GM23248 (cell line): ENCODE data around the gene AXIN1. TPM values are rescaled to one million over a fixed set of nuclear protein-coding genes. Genes with fewer than 3 reads are reported as not detected.

Experiments used
- DNase-seq: peaks from one replicate; pipeline ENCODE4 v3.0.0-alpha.2; 2015
- H2AFZ ChIP-seq: fragments of 200-600 bp; sonication (generic); 2 replicates; pipeline ENCODE4 v1.6.1; 2016; ENCODE audit warnings: antibody characterized with exemption
- H3F3A ChIP-seq: fragments of 200-600 bp; sonication (generic); 2 replicates; pipeline ENCODE4 v1.6.1; 2016; ENCODE audit warnings: mild to moderate bottlenecking, antibody characterized with exemption, mixed run types; ENCODE audit not compliant: insufficient read depth
- H3K27ac ChIP-seq: fragments of 200-600 bp; sonication (generic); 2 replicates; pipeline ENCODE4 v1.5.1; 2016; ENCODE audit warnings: mild to moderate bottlenecking
- H3K27me3 ChIP-seq: fragments of 200-600 bp; sonication (generic); replicated peaks from 2 replicates; pipeline ENCODE4 v1.6.1; 2016; ENCODE audit warnings: mild to moderate bottlenecking; ENCODE audit not compliant: insufficient read depth
- H3K36me3 ChIP-seq: fragments of 200-600 bp; sonication (generic); 2 replicates; pipeline ENCODE4 v1.6.1; 2016; ENCODE audit warnings: low read depth, mild to moderate bottlenecking
- H3K4me1 ChIP-seq: fragments of 200-600 bp; sonication (generic); 2 replicates; pipeline ENCODE4 v1.6.1; 2016; ENCODE audit warnings: mild to moderate bottlenecking; ENCODE audit not compliant: insufficient read depth
- H3K4me2 ChIP-seq: fragments of 200-600 bp; sonication (generic); one replicate; pipeline ENCODE4 v1.6.1; 2016; ENCODE audit warnings: mild to moderate bottlenecking; ENCODE audit not compliant: unreplicated experiment
- H3K4me3 ChIP-seq: fragments of 200-600 bp; sonication (generic); 2 replicates; pipeline ENCODE4 v1.5.1; 2016; ENCODE audit warnings: mild to moderate bottlenecking
- H3K79me2 ChIP-seq: fragments of 200-600 bp; sonication (generic); 2 replicates; pipeline ENCODE4 v1.6.1; 2016; ENCODE audit warnings: mild to moderate bottlenecking; ENCODE audit not compliant: insufficient read depth
- H3K9ac ChIP-seq: fragments of 200-600 bp; sonication (generic); 2 replicates; pipeline ENCODE4 v1.6.1; 2016; ENCODE audit warnings: mild to moderate bottlenecking
- H3K9me2 ChIP-seq: fragments of 200-600 bp; sonication (generic); 2 replicates; pipeline ENCODE4 v1.6.1; 2016; ENCODE audit warnings: mixed run types, mild to moderate bottlenecking, moderate library complexity; ENCODE audit not compliant: insufficient read depth
- H3K9me3 ChIP-seq: fragments of 200-600 bp; sonication (generic); one replicate; pipeline ENCODE4 v1.6.1; 2017; ENCODE audit warnings: low read depth
- H4K20me1 ChIP-seq: fragments of 200-600 bp; sonication (generic); 2 replicates; pipeline ENCODE4 v1.6.0; 2016; ENCODE audit not compliant: insufficient read depth
- EZH2 ChIP-seq: fragments of 200-600 bp; sonication (generic); IDR thresholded peaks from 2 replicates; pipeline ENCODE4 v1.6.1; 2018; ENCODE audit warnings: antibody characterized with exemption, mild to moderate bottlenecking; ENCODE audit not compliant: insufficient read depth, poor library complexity, severe bottlenecking
- EZH2phosphoT487 ChIP-seq: fragments of 200-600 bp; sonication (generic); IDR thresholded peaks from 2 replicates; pipeline ENCODE4 v1.6.1; 2018; ENCODE audit warnings: antibody characterized with exemption, moderate library complexity, mild to moderate bottlenecking, low read depth; ENCODE audit not compliant: insufficient read depth
- WGBS, 2 experiments: methylation state at CpG; one replicate each; pipeline ENCODE4 v1.1.6; 2015 to 2017; ENCODE audit warnings: low lambda C conversion rate in 2 of 2, low coverage in 1 of 2; ENCODE audit errors: missing lambda C conversion rate in 2 of 2; 5-methylcytosine and 5-hydroxymethylcytosine counted together
- in situ Hi-C: fragments of 300-500 bp; cut with MboI; formaldehyde crosslinking; loops from 2 replicates; pipeline ENCODE4 v1.15.0; 2020
- polyA plus RNA-seq: library from polyadenylated mRNA; unstranded; fragments of >200 nt; fragmentation: Nextera tagmentation; extraction: Ambion mirVana; gene quantifications from 2 replicates; pipeline ENCODE4 v1.2.1, GENCODE V29; 2016
- total RNA-seq: library from RNA; depleted of rRNA; stranded (reverse); fragments of >200 nt; shearing (Covaris generic); gene quantifications from 2 replicates; pipeline ENCODE4 v1.2.3, GENCODE V29; 2014

Gene AXIN1
- total and polyA plus RNA-seq, 2 experiments from 2014 or later, result 3.3 to 27.1 TPM

DNA sequence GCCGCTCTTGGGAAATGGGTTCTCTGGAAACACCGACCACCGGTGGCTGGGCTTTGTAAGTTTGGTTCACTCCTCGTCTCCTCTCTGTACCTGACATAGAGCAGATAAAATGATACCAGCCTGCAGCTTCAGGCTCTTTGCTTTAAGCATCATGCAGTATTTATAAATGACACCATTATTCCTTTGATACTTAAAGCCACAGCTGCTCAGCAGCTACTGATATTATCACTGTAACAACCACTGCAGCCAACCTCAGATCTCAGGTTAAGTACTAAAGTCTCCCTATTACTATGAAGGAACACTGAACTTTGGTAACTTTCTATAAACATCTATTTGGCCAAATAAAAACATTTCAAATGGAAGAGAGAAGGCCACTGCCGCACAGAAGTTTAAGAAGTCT lies 34.9 kb downstream of the AXIN1 start:
- H3K27ac ChIP-seq, result no peak overlapping the region
- no peaks in the 10 kb centered on the region for H3K9me3 ChIP-seq
- in situ Hi-C loops, result no loop called here
- peaks cover 7% of the 10 kb centered on the region; the same call in 1 of the 2 replicates for H3F3A ChIP-seq
- H3K36me3 ChIP-seq, result no peaks in the 10 kb centered on the region
- DNase-seq, result no peak
- H3K4me2 ChIP-seq, result no peak overlapping the region
- no peaks in the 10 kb centered on the region for H3K27me3 ChIP-seq
- peaks cover 8% of the 10 kb centered on the region for H4K20me1 ChIP-seq
- TF ChIP-seq EZH2phosphoT487, result no peak
- TF ChIP-seq EZH2, result no peak
- no peaks in the 10 kb centered on the region for H3K4me1 ChIP-seq
- H3K79me2 ChIP-seq, result peaks cover 85% of the 10 kb centered on the region
- no peaks in the 10 kb centered on the region for H3K9me2 ChIP-seq
- H3K9ac ChIP-seq, result no peak overlapping the region
- no peak overlapping the region for H2AFZ ChIP-seq
- WGBS, 2 experiments, result 97 to 98% methylated on average over 5 of the region's 5 CpGs
- H3K4me3 ChIP-seq, result no peak overlapping the region

DNA sequence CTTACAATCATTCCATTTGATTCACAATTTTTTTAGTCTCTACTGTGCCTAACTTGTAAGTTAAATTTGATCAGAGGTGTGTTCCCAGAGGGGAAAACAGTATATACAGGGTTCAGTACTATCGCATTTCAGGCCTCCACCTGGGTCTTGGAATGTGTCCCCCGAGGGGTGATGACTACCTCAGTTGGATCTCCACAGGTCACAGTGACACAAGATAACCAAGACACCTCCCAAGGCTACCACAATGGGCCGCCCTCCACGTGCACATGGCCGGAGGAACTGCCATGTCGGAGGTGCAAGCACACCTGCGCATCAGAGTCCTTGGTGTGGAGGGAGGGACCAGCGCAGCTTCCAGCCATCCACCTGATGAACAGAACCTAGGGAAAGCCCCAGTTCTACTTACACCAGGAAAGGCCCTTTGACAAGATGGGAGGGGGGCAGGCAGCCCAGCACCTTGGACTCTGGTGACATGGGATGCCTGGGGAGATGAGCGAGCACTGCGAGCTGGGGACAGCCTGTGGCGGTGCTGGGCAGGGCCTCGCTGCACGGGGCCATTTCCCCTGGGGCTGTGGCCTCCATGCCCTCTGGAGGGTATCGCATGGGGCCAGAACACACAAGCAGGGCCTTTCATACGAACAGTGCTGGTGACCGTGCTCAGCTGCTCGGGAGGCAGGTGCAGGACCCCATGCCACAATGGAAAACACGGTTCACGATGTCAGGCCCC lies 35.6 kb downstream of the AXIN1 start:
- peaks cover 78% of the 10 kb centered on the region for H3K79me2 ChIP-seq
- H3K9me2 ChIP-seq, result no peaks in the 10 kb centered on the region
- H3K27ac ChIP-seq, result no peak overlapping the region
- no peaks in the 10 kb centered on the region for H3K9me3 ChIP-seq
- no peaks in the 10 kb centered on the region for H3K4me1 ChIP-seq
- H3K9ac ChIP-seq, result no peak overlapping the region
- in situ Hi-C loops, result no loop called here
- no peak for TF ChIP-seq EZH2phosphoT487
- peaks cover 8% of the 10 kb centered on the region for H4K20me1 ChIP-seq
- no peak for DNase-seq
- no peaks in the 10 kb centered on the region for H3K27me3 ChIP-seq
- peaks cover 7% of the 10 kb centered on the region; the same call in 1 of the 2 replicates for H3F3A ChIP-seq
- H3K4me3 ChIP-seq, result no peak overlapping the region
- H2AFZ ChIP-seq, result no peak overlapping the region
- no peak overlapping the region for H3K4me2 ChIP-seq
- 90% methylated on average over 19 of the region's 19 CpGs for WGBS, 2 experiments
- H3K36me3 ChIP-seq, result 0 out of 2 replicates have a peak, but pooled peaks cover 4% of the 10 kb centered on the region

DNA sequence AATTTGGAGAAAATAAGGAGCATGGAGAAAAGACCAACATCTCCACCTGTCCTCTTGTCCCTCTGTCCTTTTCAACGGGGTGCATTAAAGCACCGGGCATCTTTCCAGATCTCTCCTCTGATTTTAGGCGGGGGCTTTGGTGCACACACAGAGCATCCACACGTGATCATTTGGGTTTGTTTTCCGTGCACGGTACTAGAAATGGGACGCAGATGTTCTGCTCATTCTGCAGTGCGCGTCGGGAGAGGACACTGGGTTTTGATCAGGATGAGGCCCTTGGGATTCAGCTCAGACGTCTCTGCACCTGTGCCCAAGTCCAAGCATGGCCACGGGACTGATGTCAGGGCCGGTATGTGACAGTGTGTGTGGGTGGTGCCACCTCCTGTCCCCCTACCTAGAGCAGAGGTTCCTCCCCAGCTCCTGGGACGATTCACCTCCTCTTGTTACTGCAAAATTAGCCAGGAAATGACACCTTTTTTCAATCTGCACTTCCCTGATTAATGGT lies 37.7 kb downstream of the AXIN1 start:
- H3K36me3 ChIP-seq, result 0 out of 2 replicates have a peak, but pooled peaks cover 6% of the 10 kb centered on the region
- H3K9me2 ChIP-seq, result no peaks in the 10 kb centered on the region
- no peak overlapping the region for H3K27ac ChIP-seq
- no peak overlapping the region for H3K4me2 ChIP-seq
- H3F3A ChIP-seq, result no peaks in the 10 kb centered on the region
- no peak overlapping the region for H3K4me3 ChIP-seq
- no peaks in the 10 kb centered on the region for H4K20me1 ChIP-seq
- no peak overlapping the region for H3K9ac ChIP-seq
- no peaks in the 10 kb centered on the region for H3K4me1 ChIP-seq
- in situ Hi-C loops, result no loop called here
- no peaks in the 10 kb centered on the region for H3K9me3 ChIP-seq
- H3K79me2 ChIP-seq, result peaks cover 57% of the 10 kb centered on the region
- H2AFZ ChIP-seq, result no peak overlapping the region
- no peak for DNase-seq
- no peak for TF ChIP-seq EZH2
- TF ChIP-seq EZH2phosphoT487, result no peak
- H3K27me3 ChIP-seq, result no peaks in the 10 kb centered on the region
- 31 to 33% methylated on average over 14 of the region's 14 CpGs for WGBS, 2 experiments

DNA sequence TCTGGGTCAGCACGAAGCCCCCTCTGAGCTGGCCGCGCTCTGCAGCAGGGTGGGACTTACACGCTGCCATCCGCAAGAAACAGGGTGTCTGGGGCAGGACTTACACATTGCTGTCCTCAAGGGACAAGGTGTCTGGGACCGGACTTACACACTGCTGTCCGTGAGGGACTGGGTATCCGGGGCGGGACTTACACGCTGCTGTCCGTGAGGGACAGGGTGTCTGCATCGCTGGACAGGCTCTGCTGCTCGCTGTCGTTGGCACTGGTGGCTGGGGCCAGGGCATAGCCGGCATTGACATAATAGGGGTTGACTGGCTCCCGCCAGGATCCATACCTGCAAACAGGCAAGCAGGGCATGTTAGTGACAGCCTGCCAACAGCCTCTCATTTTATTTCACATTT lies 38.2 kb downstream of the AXIN1 start:
- no peaks in the 10 kb centered on the region for H3K4me1 ChIP-seq
- H4K20me1 ChIP-seq, result no peaks in the 10 kb centered on the region
- WGBS, 2 experiments, result 92 to 94% methylated on average over 16 of the region's 16 CpGs
- 0 out of 2 replicates have a peak, but pooled peaks cover 6% of the 10 kb centered on the region for H3K36me3 ChIP-seq
- in situ Hi-C loops, result no loop called here
- no peak for TF ChIP-seq EZH2phosphoT487
- TF ChIP-seq EZH2, result no peak
- H3K9me3 ChIP-seq, result no peaks in the 10 kb centered on the region
- H3F3A ChIP-seq, result no peaks in the 10 kb centered on the region
- H3K27ac ChIP-seq, result no peak overlapping the region
- no peaks in the 10 kb centered on the region for H3K9me2 ChIP-seq
- no peak for DNase-seq
- H3K9ac ChIP-seq, result no peak overlapping the region
- H3K4me3 ChIP-seq, result no peak overlapping the region
- no peak overlapping the region for H3K4me2 ChIP-seq
- no peak overlapping the region for H2AFZ ChIP-seq
- H3K27me3 ChIP-seq, result no peaks in the 10 kb centered on the region
- peaks cover 52% of the 10 kb centered on the region for H3K79me2 ChIP-seq
